DND-41 (cell line): Measurements from ENCODE around the gene EFNA4.

Experiments used
- ATAC-seq: fragments of 200-7000 bp; cut with Tn5 transposase; 3 replicates; pipeline ENCODE4 v1.9.1; 2021; ENCODE audit warnings: low read depth; ENCODE audit not compliant: insufficient read depth
- DNase-seq: peaks from one replicate; pipeline ENCODE4 v3.0.0-alpha.2; 2020
- H2AFZ ChIP-seq: 2 replicates; pipeline ENCODE4 v1.6.0; 2012; ENCODE audit warnings: low read depth, low read length
- H3K27ac ChIP-seq: 2 replicates; pipeline ENCODE4 v1.5.1; 2012; ENCODE audit warnings: low read length, inconsistent platforms
- H3K27me3 ChIP-seq: fragments of 200-600 bp; sonication (generic); 2 replicates; pipeline ENCODE4 v1.6.0; 2012; ENCODE audit warnings: low read length, mild to moderate bottlenecking, inconsistent platforms; ENCODE audit not compliant: insufficient read depth, poor library complexity
- H3K36me3 ChIP-seq: 2 replicates; pipeline ENCODE4 v1.5.1; 2012; ENCODE audit warnings: low read length, inconsistent platforms; ENCODE audit not compliant: insufficient read depth
- H3K4me1 ChIP-seq: 2 replicates; pipeline ENCODE4 v1.5.1; 2012; ENCODE audit warnings: mild to moderate bottlenecking, low read length; ENCODE audit not compliant: insufficient read depth
- H3K4me2 ChIP-seq: 2 replicates; pipeline ENCODE4 v1.6.0; 2012; ENCODE audit warnings: mild to moderate bottlenecking, moderate library complexity, low read length, inconsistent platforms; ENCODE audit not compliant: insufficient read depth
- H3K4me3 ChIP-seq, 2 experiments: fragments of 200-600 bp in 1 of 2; shearing (Covaris generic) in 1 of 2; 2 replicates each; pipeline ENCODE4 v1.5.1; 2012 to 2016; ENCODE audit warnings: inconsistent platforms in 2 of 2, low read length in 2 of 2, mild to moderate bottlenecking in 2 of 2, low read depth in 1 of 2, moderate library complexity in 1 of 2
- H3K79me2 ChIP-seq: 2 replicates; pipeline ENCODE4 v1.6.0; 2012; ENCODE audit warnings: low read length, inconsistent platforms; ENCODE audit not compliant: insufficient read depth
- H3K9ac ChIP-seq: 2 replicates; pipeline ENCODE4 v1.6.0; 2012; ENCODE audit warnings: low read depth, mild to moderate bottlenecking, inconsistent platforms, low read length, moderate library complexity
- H3K9me3 ChIP-seq: 2 replicates; pipeline ENCODE4 v1.5.1; 2012; ENCODE audit warnings: low read length, moderate library complexity, mild to moderate bottlenecking, inconsistent platforms; ENCODE audit not compliant: insufficient read depth, severe bottlenecking
- H4K20me1 ChIP-seq: 2 replicates; pipeline ENCODE4 v1.6.0; 2012; ENCODE audit warnings: low read length; ENCODE audit not compliant: insufficient read depth
- EZH2 ChIP-seq: IDR thresholded peaks from 3 replicates; pipeline ENCODE4 v1.6.1; 2012; ENCODE audit warnings: borderline replicate concordance, low read depth, mild to moderate bottlenecking, moderate library complexity, low read length, inconsistent platforms; ENCODE audit not compliant: severe bottlenecking
- TF ChIP-seq, protein P1 (sequence below): IDR thresholded peaks from 2 replicates; pipeline ENCODE4 v1.5.1; 2012; ENCODE audit warnings: borderline replicate concordance, low read length, moderate library complexity, mild to moderate bottlenecking; ENCODE audit not compliant: poor library complexity, severe bottlenecking; ENCODE audit errors: extremely low read depth

Gene EFNA4

DNA sequence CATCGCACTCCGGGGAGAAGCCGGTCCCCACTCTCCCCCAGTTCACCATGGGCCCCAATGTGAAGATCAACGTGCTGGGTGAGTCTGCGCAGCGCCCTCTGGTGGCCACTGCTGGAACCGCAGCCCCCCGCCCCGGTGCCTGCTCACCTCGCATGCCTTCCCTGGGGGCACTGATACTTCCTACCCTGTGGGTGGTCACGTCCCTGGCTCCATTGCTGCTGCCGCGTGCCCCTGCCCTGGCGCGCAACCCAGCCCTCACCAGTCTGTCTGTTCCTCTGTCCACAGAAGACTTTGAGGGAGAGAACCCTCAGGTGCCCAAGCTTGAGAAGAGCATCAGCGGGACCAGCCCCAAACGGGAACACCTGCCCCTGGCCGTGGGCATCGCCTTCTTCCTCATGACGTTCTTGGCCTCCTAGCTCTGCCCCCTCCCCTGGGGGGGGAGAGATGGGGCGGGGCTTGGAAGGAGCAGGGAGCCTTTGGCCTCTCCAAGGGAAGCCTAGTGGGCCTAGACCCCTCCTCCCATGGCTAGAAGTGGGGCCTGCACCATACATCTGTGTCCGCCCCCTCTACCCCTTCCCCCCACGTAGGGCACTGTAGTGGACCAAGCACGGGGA is 22.7 kb downstream of the EFNA4 start:
- H3K4me2 ChIP-seq, result peak overlapping the region; percentile 84
- no peak overlapping the region for H3K27ac ChIP-seq

DNA sequence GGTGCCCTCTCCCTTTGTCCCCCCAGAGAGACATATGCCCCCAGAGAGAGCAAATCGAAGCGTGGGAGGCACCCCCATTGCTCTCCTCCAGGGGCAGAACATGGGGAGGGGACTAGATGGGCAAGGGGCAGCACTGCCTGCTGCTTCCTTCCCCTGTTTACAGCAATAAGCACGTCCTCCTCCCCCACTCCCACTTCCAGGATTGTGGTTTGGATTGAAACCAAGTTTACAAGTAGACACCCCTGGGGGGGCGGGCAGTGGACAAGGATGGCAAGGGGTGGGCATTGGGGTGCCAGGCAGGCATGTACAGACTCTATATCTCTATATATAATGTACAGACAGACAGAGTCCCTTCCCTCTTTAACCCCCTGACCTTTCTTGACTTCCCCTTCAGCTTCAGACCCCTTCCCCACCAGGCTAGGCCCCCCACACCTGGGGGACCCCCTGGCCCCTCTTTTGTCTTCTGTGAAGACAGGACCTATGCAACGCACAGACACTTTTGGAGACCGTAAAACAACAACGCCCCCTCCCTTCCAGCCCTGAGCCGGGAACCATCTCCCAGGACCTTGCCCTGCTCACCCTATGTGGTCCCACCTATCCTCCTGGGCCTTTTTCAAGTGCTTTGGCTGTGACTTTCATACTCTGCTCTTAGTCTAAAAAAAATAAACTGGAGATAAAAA is 23.5 kb downstream of the EFNA4 start:
- no peak overlapping the region for H3K4me3 ChIP-seq
- H3K4me1 ChIP-seq, result peaks cover 33% of the 10 kb centered on the region
- no peak for TF ChIP-seq EZH2
- TF ChIP-seq, protein P1, sequence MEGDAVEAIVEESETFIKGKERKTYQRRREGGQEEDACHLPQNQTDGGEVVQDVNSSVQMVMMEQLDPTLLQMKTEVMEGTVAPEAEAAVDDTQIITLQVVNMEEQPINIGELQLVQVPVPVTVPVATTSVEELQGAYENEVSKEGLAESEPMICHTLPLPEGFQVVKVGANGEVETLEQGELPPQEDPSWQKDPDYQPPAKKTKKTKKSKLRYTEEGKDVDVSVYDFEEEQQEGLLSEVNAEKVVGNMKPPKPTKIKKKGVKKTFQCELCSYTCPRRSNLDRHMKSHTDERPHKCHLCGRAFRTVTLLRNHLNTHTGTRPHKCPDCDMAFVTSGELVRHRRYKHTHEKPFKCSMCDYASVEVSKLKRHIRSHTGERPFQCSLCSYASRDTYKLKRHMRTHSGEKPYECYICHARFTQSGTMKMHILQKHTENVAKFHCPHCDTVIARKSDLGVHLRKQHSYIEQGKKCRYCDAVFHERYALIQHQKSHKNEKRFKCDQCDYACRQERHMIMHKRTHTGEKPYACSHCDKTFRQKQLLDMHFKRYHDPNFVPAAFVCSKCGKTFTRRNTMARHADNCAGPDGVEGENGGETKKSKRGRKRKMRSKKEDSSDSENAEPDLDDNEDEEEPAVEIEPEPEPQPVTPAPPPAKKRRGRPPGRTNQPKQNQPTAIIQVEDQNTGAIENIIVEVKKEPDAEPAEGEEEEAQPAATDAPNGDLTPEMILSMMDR, result peak; percentile 28
- peaks cover 2% of the 10 kb centered on the region; the same call in 1 of the 2 replicates for H3K36me3 ChIP-seq
- ATAC-seq, result no peak
- no peaks in the 10 kb centered on the region for H3K9me3 ChIP-seq
- H3K79me2 ChIP-seq, result no peaks in the 10 kb centered on the region
- H4K20me1 ChIP-seq, result peaks cover 16% of the 10 kb centered on the region
- H3K4me2 ChIP-seq, result peak overlapping the region; percentile 84; the same call in 1 of the 2 replicates
- H3K27me3 ChIP-seq, result peaks cover 17% of the 10 kb centered on the region
- DNase-seq, result no peak
- H3K27ac ChIP-seq, result no peak overlapping the region
- peak overlapping the region; percentile 59; the same call in 1 of the 2 replicates for H3K9ac ChIP-seq
- no peak overlapping the region for H2AFZ ChIP-seq

More for the DNA sequence above, 22.7 kb downstream of the EFNA4 start:
- Histone ChIP-seq H3K4me1 (peaks cover 31% of the 10 kb centered on the region), H3K4me3 (peak overlapping the region in 1 of 2 experiments; percentile 75; a peak in 3 of 4 replicates), H2AFZ (peak overlapping the region; percentile 59; the same call in 1 of the 2 replicates), H3K9me3 (no peaks in the 10 kb centered on the region), H3K79me2 (no peaks in the 10 kb centered on the region), H3K36me3 (peaks cover 2% of the 10 kb centered on the region; the same call in 1 of the 2 replicates), H3K9ac (peak overlapping the region; percentile 59; the same call in 1 of the 2 replicates), H4K20me1 (peaks cover 20% of the 10 kb centered on the region), H3K27me3 (peaks cover 25% of the 10 kb centered on the region)
- peak; percentile 85 for DNase-seq
- TF ChIP-seq, protein P1, result peak; percentile 99
- TF ChIP-seq EZH2, result no peak
- ATAC-seq, result peak; percentile 40

DNA sequence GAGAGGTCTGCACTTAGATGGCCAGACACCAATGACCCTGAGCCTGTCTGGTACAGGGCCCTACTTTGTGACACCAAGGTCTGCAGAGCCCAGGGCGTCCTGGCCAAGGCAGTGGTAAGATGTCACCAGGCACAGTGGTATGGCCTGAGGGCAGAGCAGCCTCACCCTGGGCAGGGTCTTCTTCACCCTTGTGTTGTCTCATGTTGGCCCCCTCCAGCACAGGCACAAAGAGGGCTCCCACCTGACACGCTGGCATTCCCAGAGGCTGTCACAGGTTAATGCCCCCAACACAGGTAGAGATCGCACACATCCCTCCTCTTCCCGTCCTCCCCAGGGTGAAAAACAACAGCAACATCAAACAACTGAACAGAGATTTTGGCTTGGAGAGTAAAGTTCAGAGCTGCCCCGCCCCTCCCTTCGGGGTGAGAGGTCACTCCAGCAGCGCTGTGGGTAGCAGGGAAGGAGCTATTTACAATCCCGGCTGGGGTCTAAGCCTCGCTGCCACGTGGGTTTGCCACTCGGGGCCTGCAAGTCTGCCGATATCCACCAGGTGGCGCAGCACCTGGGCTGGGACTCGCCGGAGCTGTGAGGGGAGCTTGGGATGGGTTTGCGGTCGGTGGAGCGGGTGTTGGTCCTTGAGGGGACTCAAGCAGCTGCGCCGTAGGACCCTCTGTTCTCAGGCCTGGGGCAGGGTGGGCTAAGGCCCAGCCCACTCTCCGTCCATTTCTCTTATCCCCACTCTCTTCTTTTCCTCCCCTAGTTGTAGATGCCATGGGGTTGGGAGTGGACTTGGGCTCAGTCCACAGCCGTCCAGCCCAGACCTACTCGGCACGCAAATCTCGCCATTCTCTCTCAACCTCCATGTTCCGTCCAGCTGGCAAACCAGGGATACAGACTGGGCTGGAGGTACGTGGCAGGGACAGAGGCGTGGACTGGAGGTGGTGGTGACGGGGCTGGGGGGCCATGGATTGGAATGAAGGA is 27.8 kb downstream of the EFNA4 start:
- no peak overlapping the region for H3K4me3 ChIP-seq
- H3K9me3 ChIP-seq, result no peaks in the 10 kb centered on the region
- ATAC-seq (peak; percentile 92), DNase-seq (peak; percentile 85)
- H4K20me1 ChIP-seq, result peaks cover 7% of the 10 kb centered on the region
- H3K36me3 ChIP-seq, result peaks cover 2% of the 10 kb centered on the region; the same call in 1 of the 2 replicates
- H2AFZ ChIP-seq, result peak overlapping the region; percentile 53; the same call in 1 of the 2 replicates
- no peaks in the 10 kb centered on the region for H3K79me2 ChIP-seq
- H3K27me3 ChIP-seq, result peaks cover 24% of the 10 kb centered on the region
- no peak overlapping the region for H3K27ac ChIP-seq
- H3K4me2 ChIP-seq, result peak overlapping the region; percentile 29; the same call in 1 of the 2 replicates
- TF ChIP-seq EZH2, result no peak
- TF ChIP-seq, protein P1, result peak; percentile 97
- H3K4me1 ChIP-seq, result peaks cover 13% of the 10 kb centered on the region
- H3K9ac ChIP-seq, result peak overlapping the region; percentile 14
